SHP77 treated with DMSO at 0.1 percent for 48 hours (cell line): ENCODE measurements around the gene CSF1R.
"Not testable (repeated sequence)": the region's sequence is repeated elsewhere in the genome, so short reads cannot be mapped to it uniquely, and the experiment has no call there.

ENCODE experiments used
- DNase-seq: peaks from one replicate; lab custom pipeline; 2025; lab: John Stamatoyannopoulos, UW

The CSF1R gene

GRCh38 chr5:150054569-150054968, 31.8 kb downstream of the CSF1R start:
- DNase-seq = no peak

- DNase-seq = no peak
Measured at GRCh38 chr5:150053713-150054392, 32.5 kb downstream of the CSF1R start.

GRCh38 chr5:150052956-150053712, 33.2 kb downstream of the CSF1R start:
- DNase-seq = no peak

- DNase-seq = no peak
Measured at GRCh38 chr5:150052226-150052955, 34.0 kb downstream of the CSF1R start.

GRCh38 chr5:150051657-150052195, 34.6 kb downstream of the CSF1R start:
- DNase-seq = no peak

GRCh38 chr5:150050172-150050811, 36.1 kb downstream of the CSF1R start:
- DNase-seq = not testable (repeated sequence)

- DNase-seq = no peak
Measured at GRCh38 chr5:150046031-150046430, 40.3 kb downstream of the CSF1R start.

- DNase-seq = no peak
Measured at GRCh38 chr5:150045549-150045948, 40.8 kb downstream of the CSF1R start.

- no peak for DNase-seq
Measured at GRCh38 chr5:150044712-150045111, 41.6 kb downstream of the CSF1R start.

GRCh38 chr5:150044329-150044681, 42.0 kb downstream of the CSF1R start:
- no peak for DNase-seq

- DNase-seq = no peak
Measured at GRCh38 chr5:150043657-150044328, 42.6 kb downstream of the CSF1R start.

GRCh38 chr5:150042459-150042858, 43.9 kb downstream of the CSF1R start:
- DNase-seq = no peak

- DNase-seq = no peak
Measured at GRCh38 chr5:150038547-150038946, 47.8 kb downstream of the CSF1R start.

GRCh38 chr5:150036513-150036912, 49.8 kb downstream of the CSF1R start:
- DNase-seq = no peak

GRCh38 chr5:150035139-150035895, 51.0 kb downstream of the CSF1R start:
- no peak for DNase-seq

GRCh38 chr5:150034662-150035061, 51.7 kb downstream of the CSF1R start:
- no peak for DNase-seq

GRCh38 chr5:150033334-150033733, 53.0 kb downstream of the CSF1R start:
- DNase-seq = no peak

- not testable (repeated sequence) for DNase-seq
Measured at GRCh38 chr5:150028047-150028446, 58.3 kb downstream of the CSF1R start.

GRCh38 chr5:150026682-150027172, 59.6 kb downstream of the CSF1R start:
- DNase-seq = no peak

GRCh38 chr5:150024346-150024984, 61.9 kb downstream of the CSF1R start:
- no peak for DNase-seq
